ENCODE results near the gene HIBCH. TPM values are rescaled to one million over a fixed set of nuclear protein-coding genes. Genes with fewer than 3 reads are reported as not detected.

HIBCH gene
- total RNA-seq, 2 experiments from 2014 or later: 13.5 to 13.7 TPM

GRCh38 chr2:190217616-190218015, 102.0 kb downstream of the HIBCH start:
- no peaks in the 10 kb centered on the region for H3K27me3 Mint-ChIP-seq (ENCODE audit: low read depth)
- no peaks in the 10 kb centered on the region for H3K9me3 Mint-ChIP-seq (ENCODE audit: insufficient read depth)
- no peak overlapping the region for H3K4me3 Mint-ChIP-seq
- no peak overlapping the region for H3K27ac Mint-ChIP-seq
- ATAC-seq (no peak), DNase-seq (no peak)
- CTCF ChIA-PET: interaction anchor here (1.1 to 1.4 kb wide), 2 partner anchors 60 to 633 kb away, joined by 3 read pairs; no protein-coding TSS in a partner anchor
- H3K36me3 Mint-ChIP-seq (ENCODE audit: low read depth): peaks cover 3% of the 10 kb centered on the region
- POLR2A ChIA-PET: no interaction called here
- H3K4me1 Mint-ChIP-seq (ENCODE audit: low read depth): peaks cover 17% of the 10 kb centered on the region

- ChIA-PET CTCF (interaction anchor here (1.1 to 1.4 kb wide), 2 partner anchors 60 to 634 kb away, joined by 3 read pairs; no protein-coding TSS in a partner anchor), POLR2A (no interaction called here)
- no peak for DNase-seq
- Mint-ChIP-seq H3K27me3 (ENCODE audit: low read depth) (no peaks in the 10 kb centered on the region), H3K4me3 (no peak overlapping the region), H3K4me1 (ENCODE audit: low read depth) (peaks cover 17% of the 10 kb centered on the region), H3K27ac (no peak overlapping the region), H3K9me3 (ENCODE audit: insufficient read depth) (no peaks in the 10 kb centered on the region), H3K36me3 (ENCODE audit: low read depth) (no peaks in the 10 kb centered on the region)
- ATAC-seq: no peak
Observed at GRCh38 chr2:190216829-190217228, 102.8 kb downstream of the HIBCH start.

- Mint-ChIP-seq H3K4me1 (ENCODE audit: low read depth) (peaks cover 17% of the 10 kb centered on the region), H3K27ac (peak overlapping the region; percentile 41), H3K36me3 (ENCODE audit: low read depth) (no peaks in the 10 kb centered on the region), H3K27me3 (ENCODE audit: low read depth) (no peaks in the 10 kb centered on the region), H3K4me3 (no peak overlapping the region), H3K9me3 (ENCODE audit: insufficient read depth) (no peaks in the 10 kb centered on the region)
- DNase-seq (no peak), ATAC-seq (no peak)
- POLR2A ChIA-PET: no interaction called here
- CTCF ChIA-PET: interaction anchor here (1.0 kb wide), 1 partner anchor 12 kb away, joined by 4 read pairs; no protein-coding TSS in a partner anchor
Observed at GRCh38 chr2:190215620-190216019, 104.0 kb downstream of the HIBCH start.

GRCh38 chr2:190214426-190215194, 105.0 kb downstream of the HIBCH start:
- ATAC-seq (no peak), DNase-seq (no peak)
- H3K4me1 Mint-ChIP-seq (ENCODE audit: low read depth): peaks cover 17% of the 10 kb centered on the region
- CTCF ChIA-PET: interaction anchor here (1.0 kb wide), 1 partner anchor 11 kb away, joined by 4 read pairs; no protein-coding TSS in a partner anchor
- POLR2A ChIA-PET: no interaction called here
- no peak overlapping the region for H3K4me3 Mint-ChIP-seq
- no peaks in the 10 kb centered on the region for H3K36me3 Mint-ChIP-seq (ENCODE audit: low read depth)
- H3K9me3 Mint-ChIP-seq (ENCODE audit: insufficient read depth): no peaks in the 10 kb centered on the region
- no peak overlapping the region for H3K27ac Mint-ChIP-seq
- H3K27me3 Mint-ChIP-seq (ENCODE audit: low read depth): no peaks in the 10 kb centered on the region

- ChIA-PET POLR2A (interaction anchor here (0.7 kb wide), 1 partner anchor 37 kb away, joined by 4 read pairs; no protein-coding TSS in a partner anchor), CTCF (no interaction called here)
- H3K27me3 Mint-ChIP-seq (ENCODE audit: low read depth): no peaks in the 10 kb centered on the region
- peaks cover 17% of the 10 kb centered on the region for H3K4me1 Mint-ChIP-seq (ENCODE audit: low read depth)
- DNase-seq (no peak), ATAC-seq (no peak)
- no peaks in the 10 kb centered on the region for H3K9me3 Mint-ChIP-seq (ENCODE audit: insufficient read depth)
- H3K36me3 Mint-ChIP-seq (ENCODE audit: low read depth): no peaks in the 10 kb centered on the region
- H3K4me3 Mint-ChIP-seq: no peak overlapping the region
- H3K27ac Mint-ChIP-seq: no peak overlapping the region
Observed at GRCh38 chr2:190213441-190214335, 105.9 kb downstream of the HIBCH start.

- Mint-ChIP-seq H3K27ac (no peak overlapping the region), H3K4me3 (no peak overlapping the region), H3K4me1 (ENCODE audit: low read depth) (peaks cover 4% of the 10 kb centered on the region), H3K9me3 (ENCODE audit: insufficient read depth) (no peaks in the 10 kb centered on the region), H3K36me3 (ENCODE audit: low read depth) (peaks cover 3% of the 10 kb centered on the region), H3K27me3 (ENCODE audit: low read depth) (no peaks in the 10 kb centered on the region)
- ChIA-PET POLR2A (no interaction called here), CTCF (no interaction called here)
- ATAC-seq (no peak), DNase-seq (no peak)
Observed at GRCh38 chr2:190210471-190210870, 109.2 kb downstream of the HIBCH start.

- Mint-ChIP-seq H3K27me3 (ENCODE audit: low read depth) (no peaks in the 10 kb centered on the region), H3K36me3 (ENCODE audit: low read depth) (peaks cover 3% of the 10 kb centered on the region), H3K4me3 (no peak overlapping the region), H3K27ac (no peak overlapping the region), H3K4me1 (ENCODE audit: low read depth) (peaks cover 3% of the 10 kb centered on the region), H3K9me3 (ENCODE audit: insufficient read depth) (no peaks in the 10 kb centered on the region)
- ChIA-PET CTCF (no interaction called here), POLR2A (no interaction called here)
- ATAC-seq: no peak
- no peak for DNase-seq
Observed at GRCh38 chr2:190209559-190209958, 110.1 kb downstream of the HIBCH start.

GRCh38 chr2:190207930-190208329, 111.7 kb downstream of the HIBCH start:
- DNase-seq (no peak), ATAC-seq (no peak)
- Mint-ChIP-seq H3K36me3 (ENCODE audit: low read depth) (peaks cover 3% of the 10 kb centered on the region), H3K27me3 (ENCODE audit: low read depth) (no peaks in the 10 kb centered on the region), H3K4me3 (no peak overlapping the region), H3K27ac (no peak overlapping the region), H3K9me3 (ENCODE audit: insufficient read depth) (no peaks in the 10 kb centered on the region), H3K4me1 (ENCODE audit: low read depth) (no peaks in the 10 kb centered on the region)
- POLR2A ChIA-PET: interaction anchor here (0.7 kb wide), 1 partner anchor 11 kb away, joined by 3 read pairs; no protein-coding TSS in a partner anchor
- CTCF ChIA-PET: no interaction called here

- peaks cover 3% of the 10 kb centered on the region for H3K36me3 Mint-ChIP-seq (ENCODE audit: low read depth)
- no peak for DNase-seq
- no peaks in the 10 kb centered on the region for H3K4me1 Mint-ChIP-seq (ENCODE audit: low read depth)
- H3K27me3 Mint-ChIP-seq (ENCODE audit: low read depth): no peaks in the 10 kb centered on the region
- H3K27ac Mint-ChIP-seq: no peak overlapping the region
- no peaks in the 10 kb centered on the region for H3K9me3 Mint-ChIP-seq (ENCODE audit: insufficient read depth)
- CTCF ChIA-PET: no interaction called here
- no peak for ATAC-seq
- no peak overlapping the region for H3K4me3 Mint-ChIP-seq
- POLR2A ChIA-PET: no interaction called here
Observed at GRCh38 chr2:190205657-190206056, 114.0 kb downstream of the HIBCH start.

- CTCF ChIA-PET: no interaction called here
- H3K27ac Mint-ChIP-seq: no peak overlapping the region
- peaks cover 14% of the 10 kb centered on the region for H3K36me3 Mint-ChIP-seq (ENCODE audit: low read depth)
- POLR2A ChIA-PET: no interaction called here
- DNase-seq (no peak), ATAC-seq (no peak)
- no peak overlapping the region for H3K4me3 Mint-ChIP-seq
- H3K27me3 Mint-ChIP-seq (ENCODE audit: low read depth): no peaks in the 10 kb centered on the region
- no peaks in the 10 kb centered on the region for H3K4me1 Mint-ChIP-seq (ENCODE audit: low read depth)
- no peaks in the 10 kb centered on the region for H3K9me3 Mint-ChIP-seq (ENCODE audit: insufficient read depth)
Observed at GRCh38 chr2:190202604-190203003, 117.0 kb downstream of the HIBCH start.

GRCh38 chr2:190202018-190202417, 117.6 kb downstream of the HIBCH start:
- Mint-ChIP-seq H3K27me3 (ENCODE audit: low read depth) (no peaks in the 10 kb centered on the region), H3K4me3 (no peak overlapping the region), H3K4me1 (ENCODE audit: low read depth) (no peaks in the 10 kb centered on the region), H3K9me3 (ENCODE audit: insufficient read depth) (no peaks in the 10 kb centered on the region), H3K27ac (no peak overlapping the region), H3K36me3 (ENCODE audit: low read depth) (peaks cover 14% of the 10 kb centered on the region)
- ChIA-PET POLR2A (no interaction called here), CTCF (no interaction called here)
- DNase-seq (no peak), ATAC-seq (no peak)

GRCh38 chr2:190200603-190201002, 119.0 kb downstream of the HIBCH start:
- DNase-seq: no peak
- Mint-ChIP-seq H3K9me3 (ENCODE audit: insufficient read depth) (no peaks in the 10 kb centered on the region), H3K36me3 (ENCODE audit: low read depth) (peaks cover 17% of the 10 kb centered on the region), H3K27me3 (ENCODE audit: low read depth) (no peaks in the 10 kb centered on the region), H3K27ac (no peak overlapping the region), H3K4me3 (no peak overlapping the region), H3K4me1 (ENCODE audit: low read depth) (no peaks in the 10 kb centered on the region)
- ATAC-seq: no peak
- CTCF ChIA-PET: no interaction called here
- POLR2A ChIA-PET: no interaction called here
